IMR-90 (cell line): Measurements from ENCODE around the gene RAB11B. TPM values are rescaled to one million over a fixed set of nuclear protein-coding genes. Genes with fewer than 3 reads are reported as not detected.
A peak's percentile ranks its signal among the peaks of the same experiment; 100 is the strongest.

Experiments used
- ATAC-seq: fragments of 200-7000 bp; cut with Tn5 transposase; 2 replicates; pipeline ENCODE4 v1.9.1; 2020; ENCODE audit warnings: low read depth, mild to moderate bottlenecking, moderate library complexity
- BruUV-seq: library from RNA; stranded (reverse); fragments of 400-500 nt; replicated peaks from 2 replicates; lab custom pipeline; 2021; lab: Mats Ljungman, UMichigan
- CTCF ChIA-PET: fragments of 300-600 bp; formaldehyde crosslinking; extraction: SDS; loops from one replicate; lab custom pipeline; 2021; ENCODE audit warnings: antibody characterized with exemption; lab: Yijun Ruan, JAX
- POLR2A ChIA-PET: fragments of 300-600 bp; sonication (Branson Sonifier 250); formaldehyde crosslinking; loops from one replicate; lab custom pipeline; 2022; ENCODE audit warnings: antibody characterized with exemption; ENCODE audit not compliant: unreplicated experiment; lab: Charles Lee
- DNase-seq: peaks from one replicate; pipeline ENCODE4 v3.0.0; 2013
- H2AFZ ChIP-seq: replicated peaks from 2 replicates; pipeline ENCODE3; 2013; ENCODE audit warnings: low read length, mild to moderate bottlenecking; ENCODE audit not compliant: poor library complexity
- H2AK5ac ChIP-seq: 2 replicates; pipeline ENCODE4 v1.6.1; 2013; ENCODE audit warnings: low read depth, low read length, inconsistent platforms
- H2AK9ac ChIP-seq: replicated peaks from 2 replicates; pipeline ENCODE3; 2013; ENCODE audit warnings: mild to moderate bottlenecking, low read depth, low read length, moderate library complexity; ENCODE audit not compliant: poor library complexity
- H2BK120ac ChIP-seq: 2 replicates; pipeline ENCODE4 v1.6.1; 2013; ENCODE audit warnings: low read depth, low read length, inconsistent platforms
- H2BK15ac ChIP-seq: 3 replicates; pipeline ENCODE4 v1.6.1; 2013; ENCODE audit warnings: low read depth, low read length, inconsistent platforms
- H2BK20ac ChIP-seq: 2 replicates; pipeline ENCODE4 v1.6.1; 2013; ENCODE audit warnings: low read depth, mild to moderate bottlenecking, inconsistent platforms, low read length, moderate library complexity
- H2BK5ac ChIP-seq: 2 replicates; pipeline ENCODE4 v1.6.1; 2013; ENCODE audit warnings: mild to moderate bottlenecking, low read depth, low read length, inconsistent platforms; ENCODE audit not compliant: poor library complexity, severe bottlenecking
- H3K14ac ChIP-seq: replicated peaks from 2 replicates; pipeline ENCODE4 v1.6.1; 2013; ENCODE audit warnings: low read depth, low read length, inconsistent platforms
- H3K18ac ChIP-seq: 2 replicates; pipeline ENCODE4 v1.6.1; 2013; ENCODE audit warnings: low read depth, low read length, control low read depth
- H3K23ac ChIP-seq: 2 replicates; pipeline ENCODE4 v1.6.1; 2013; ENCODE audit warnings: low read depth, low read length, inconsistent platforms
- H3K27ac ChIP-seq: 2 replicates; pipeline ENCODE4 v1.5.1; 2013; ENCODE audit warnings: mild to moderate bottlenecking, control low read depth, low read length; ENCODE audit not compliant: insufficient read depth
- H3K27me3 ChIP-seq: 2 replicates; pipeline ENCODE4 v1.6.1; 2013; ENCODE audit warnings: low read length; ENCODE audit not compliant: control insufficient read depth, insufficient read depth
- H3K36me3 ChIP-seq: 2 replicates; pipeline ENCODE4 v1.6.1; 2013; ENCODE audit warnings: low read length, mixed read lengths; ENCODE audit not compliant: control insufficient read depth, insufficient read depth
- H3K4ac ChIP-seq: 2 replicates; pipeline ENCODE4 v1.6.1; 2013; ENCODE audit warnings: low read depth, low read length, inconsistent platforms
- H3K4me1 ChIP-seq: 2 replicates; pipeline ENCODE4 v1.6.1; 2013; ENCODE audit warnings: low read length, mixed read lengths; ENCODE audit not compliant: control insufficient read depth, insufficient read depth
- H3K4me2 ChIP-seq: 2 replicates; pipeline ENCODE4 v1.6.1; 2013; ENCODE audit warnings: low read depth, mild to moderate bottlenecking, control low read depth, low read length, moderate library complexity
- H3K4me3 ChIP-seq: 2 replicates; pipeline ENCODE4 v1.5.1; 2013; ENCODE audit warnings: low read depth, mild to moderate bottlenecking, control low read depth, low read length, moderate library complexity; ENCODE audit not compliant: insufficient read depth
- H3K56ac ChIP-seq: 2 replicates; pipeline ENCODE4 v1.6.1; 2013; ENCODE audit warnings: low read length, inconsistent platforms; ENCODE audit not compliant: insufficient read depth; ENCODE audit errors: extremely low read depth
- H3K79me1 ChIP-seq, 2 experiments: 2 replicates each; pipeline ENCODE4 v1.6.1; 2013; ENCODE audit warnings: low read length in 2 of 2, inconsistent platforms in 1 of 2, low read depth in 1 of 2
- H3K9ac ChIP-seq: 2 replicates; pipeline ENCODE4 v1.6.1; 2013; ENCODE audit warnings: low read depth, low read length, control low read depth
- H3K9me1 ChIP-seq: 2 replicates; pipeline ENCODE4 v1.6.1; 2013; ENCODE audit warnings: low read length, inconsistent platforms; ENCODE audit not compliant: insufficient read depth
- H3K9me3 ChIP-seq: 2 replicates; pipeline ENCODE4 v1.6.1; 2013; ENCODE audit warnings: low read length; ENCODE audit not compliant: control insufficient read depth, insufficient read depth
- H4K20me1 ChIP-seq: 2 replicates; pipeline ENCODE4 v1.6.1; 2013; ENCODE audit warnings: low read length, inconsistent platforms; ENCODE audit not compliant: insufficient read depth
- H4K5ac ChIP-seq: 2 replicates; pipeline ENCODE4 v1.6.1; 2013; ENCODE audit warnings: mild to moderate bottlenecking, low read depth, low read length, control low read depth
- H4K8ac ChIP-seq, 2 experiments: 2 replicates each; pipeline ENCODE4 v1.6.1; 2013; ENCODE audit warnings: low read depth in 2 of 2, low read length in 2 of 2, control low read depth in 1 of 2, inconsistent platforms in 1 of 2
- H4K91ac ChIP-seq: 2 replicates; pipeline ENCODE4 v1.6.1; 2013; ENCODE audit warnings: low read depth, low read length, inconsistent platforms; ENCODE audit not compliant: insufficient read depth
- CHD1 ChIP-seq: IDR thresholded peaks from 2 replicates; pipeline ENCODE4 v1.6.1; 2012; ENCODE audit warnings: low read depth, low read length, improper control_type of control experiment
- FOS ChIP-seq: fragments of 150-350 bp; IDR thresholded peaks from 2 replicates; pipeline ENCODE4 v1.6.1; 2016; ENCODE audit warnings: low read depth, low read length
- MAFK ChIP-seq: IDR thresholded peaks from 2 replicates; pipeline ENCODE4 v1.6.1; 2012; ENCODE audit warnings: low read depth, low read length, improper control_type of control experiment
- RCOR1 ChIP-seq: IDR thresholded peaks from 2 replicates; pipeline ENCODE4 v1.6.1; 2012; ENCODE audit warnings: mild to moderate bottlenecking, low read length, improper control_type of control experiment; ENCODE audit not compliant: insufficient replicate concordance
- SMC3 ChIP-seq: fragments of 150-350 bp; IDR thresholded peaks from 2 replicates; pipeline ENCODE4 v1.6.1; 2016; ENCODE audit warnings: low read depth, mild to moderate bottlenecking, antibody characterized with exemption, low read length, moderate library complexity
- WGBS, 2 experiments: methylation state at CpG; one replicate each; pipeline versions ENCODE4 v1.1.5 to v1.1.7; 2013; ENCODE audit warnings: missing lambda C conversion rate in 2 of 2; ENCODE audit not compliant: insufficient read length in 1 of 2; ENCODE audit errors: extremely low coverage in 2 of 2; 5-methylcytosine and 5-hydroxymethylcytosine counted together
- dilution Hi-C: fragments of 300-500 bp; cut with HindIII; formaldehyde crosslinking; loops from one replicate; pipeline ENCODE4 v1.14.3; 2018; ENCODE audit warnings: low sequenced_read_pairs; ENCODE audit not compliant: unreplicated experiment
- in situ Hi-C: fragments of 300-500 bp; cut with MboI; formaldehyde crosslinking; loops from 3 replicates; pipeline ENCODE4 v1.14.3; 2019; ENCODE audit warnings: low sequenced_read_pairs, inconsistent platforms, mixed read lengths
- intact Hi-C: fragments of 100-400 bp; cut with micrococcal nuclease; formaldehyde crosslinking; loops from 2 replicates; pipeline ENCODE4 v1.10.0; 2022
- polyA plus RNA-seq, 3 experiments: library from polyadenylated mRNA; depleted of rRNA; stranded (reverse); fragments of >200 nt; gene quantifications; 2 replicates each; pipeline ENCODE4 v1.2.3, GENCODE V29; 2012; ENCODE audit warnings: low replicate concordance in 1 of 3
- total RNA-seq: library from RNA; depleted of rRNA; stranded (reverse); fragments of >200 nt; gene quantifications from 2 replicates; pipeline ENCODE4 v1.2.3, GENCODE V29; 2012
- TF ChIP-seq, protein P1 (sequence below): fragments of 150-350 bp; IDR thresholded peaks from 2 replicates; pipeline ENCODE4 v1.6.1; 2016; ENCODE audit warnings: low read depth, mild to moderate bottlenecking, low read length, moderate library complexity, borderline replicate concordance

The RAB11B gene
- total and polyA plus RNA-seq, 2 of the 4 experiments (the other 2 are of a cell fraction) = 8.2 to 117 TPM

DNA sequence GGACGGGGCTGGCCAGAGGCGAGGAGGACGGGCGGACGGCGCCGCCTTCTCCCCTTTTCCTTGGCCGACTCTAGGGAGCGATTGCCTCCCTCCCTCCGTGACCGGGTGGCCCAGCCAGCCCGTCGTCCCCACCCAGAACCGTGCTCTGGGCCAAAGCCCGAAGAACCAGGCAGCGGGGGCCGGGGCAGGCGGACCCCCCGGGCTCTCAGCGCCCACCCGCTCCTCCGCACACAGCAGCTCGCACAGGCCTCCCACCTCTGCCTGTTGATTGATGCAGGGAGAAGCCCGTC lies 13.6 kb downstream of the RAB11B start:
- Histone ChIP-seq H2AFZ (no peak overlapping the region), H2BK20ac (no peak overlapping the region), H3K56ac (no peak overlapping the region), H3K4me1 (no peaks in the 10 kb centered on the region), H4K8ac (no peak overlapping the region), H3K4ac (no peak overlapping the region), H3K9me3 (no peaks in the 10 kb centered on the region), H2BK5ac (no peak overlapping the region), H3K9me1 (no peaks in the 10 kb centered on the region; the same call in 1 of the 2 replicates), H2BK120ac (no peak overlapping the region), H2AK5ac (no peak overlapping the region), H4K5ac (no peak overlapping the region), H3K4me2 (no peak overlapping the region), H3K36me3 (peaks cover 37% of the 10 kb centered on the region), H4K91ac (no peak overlapping the region), H4K20me1 (peaks cover 13% of the 10 kb centered on the region), H3K4me3 (no peak overlapping the region), H3K23ac (no peak overlapping the region), H2BK15ac (no peak overlapping the region), H3K27ac (no peak overlapping the region), H3K14ac (no peak overlapping the region), H2AK9ac (no peak overlapping the region), H3K9ac (no peak overlapping the region), H3K27me3 (no peaks in the 10 kb centered on the region), H3K79me1 (peaks cover 12% of the 10 kb centered on the region in 2 experiments), H3K18ac (no peak overlapping the region)
- TF ChIP-seq CHD1 (no peak), FOS (no peak), SMC3 (no peak), MAFK (no peak), RCOR1 (no peak)
- TF ChIP-seq, protein P1, sequence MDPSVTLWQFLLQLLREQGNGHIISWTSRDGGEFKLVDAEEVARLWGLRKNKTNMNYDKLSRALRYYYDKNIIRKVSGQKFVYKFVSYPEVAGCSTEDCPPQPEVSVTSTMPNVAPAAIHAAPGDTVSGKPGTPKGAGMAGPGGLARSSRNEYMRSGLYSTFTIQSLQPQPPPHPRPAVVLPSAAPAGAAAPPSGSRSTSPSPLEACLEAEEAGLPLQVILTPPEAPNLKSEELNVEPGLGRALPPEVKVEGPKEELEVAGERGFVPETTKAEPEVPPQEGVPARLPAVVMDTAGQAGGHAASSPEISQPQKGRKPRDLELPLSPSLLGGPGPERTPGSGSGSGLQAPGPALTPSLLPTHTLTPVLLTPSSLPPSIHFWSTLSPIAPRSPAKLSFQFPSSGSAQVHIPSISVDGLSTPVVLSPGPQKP = no peak
- BruUV-seq = TSS peak; percentile 84
- ATAC-seq (no peak), DNase-seq (no peak)
- in situ Hi-C loops (no loop called here), dilution Hi-C loops (no loop called here), intact Hi-C loops (no loop called here)
- WGBS, 2 experiments = 68% methylated on average over 15 of the region's 24 CpGs; no CpG with 5 or more reads in 1 of the 2 experiments
- ChIA-PET POLR2A (no interaction called here), CTCF (no interaction called here)
